H1 (cell line): ENCODE data around the gene AQP12A. TPM values are rescaled to one million over a fixed set of nuclear protein-coding genes. Genes with fewer than 3 reads are reported as not detected.

Experiments
- CTCF ChIA-PET: fragments of 300-600 bp; sonication (Branson Sonifier 250); formaldehyde crosslinking; loops from one replicate; lab custom pipeline; 2021; ENCODE audit not compliant: partially characterized antibody; lab: Charles Lee
- POLR2A ChIA-PET: fragments of 300-600 bp; sonication (Branson Sonifier 250); formaldehyde crosslinking; loops from one replicate; lab custom pipeline; 2021; ENCODE audit warnings: inconsistent platforms; ENCODE audit not compliant: partially characterized antibody; lab: Charles Lee
- DNase-seq, 2 experiments: peaks; one replicate each; pipeline versions ENCODE4 v3.0.0 to v3.0.0-alpha.2; 2010 to 2022; ENCODE audit warnings: low spot score in 2 of 2, low read depth in 1 of 2, mixed read lengths in 1 of 2
- FAIRE-seq: peaks from 2 replicates; lab custom pipeline; 2011; peaks lifted over from hg19 to GRCh38; lab: Jason Lieb, UNC
- H2AFZ ChIP-seq: 2 replicates; pipeline ENCODE4 v1.8.1; 2012; ENCODE audit warnings: low read length, inconsistent platforms
- H2AK5ac ChIP-seq: 2 replicates; pipeline ENCODE4 v1.6.1; 2013; ENCODE audit warnings: low read depth, low read length
- H2BK120ac ChIP-seq: replicated peaks from 2 replicates; pipeline ENCODE3; 2013; ENCODE audit warnings: low read depth, low read length, inconsistent platforms
- H2BK12ac ChIP-seq: 2 replicates; pipeline ENCODE4 v1.6.1; 2013; ENCODE audit warnings: low read depth, low read length
- H2BK15ac ChIP-seq: 2 replicates; pipeline ENCODE4 v1.6.1; 2013; ENCODE audit warnings: low read length
- H2BK20ac ChIP-seq: 2 replicates; pipeline ENCODE4 v1.6.1; 2013; ENCODE audit warnings: low read length
- H2BK5ac ChIP-seq: 2 replicates; pipeline ENCODE4 v1.6.1; 2013; ENCODE audit warnings: low read depth, low read length
- H3K14ac ChIP-seq: 2 replicates; pipeline ENCODE4 v1.6.1; 2013; ENCODE audit warnings: inconsistent platforms; ENCODE audit not compliant: insufficient read length
- H3K18ac ChIP-seq: 2 replicates; pipeline ENCODE4 v1.6.1; 2013; ENCODE audit warnings: low read length; ENCODE audit errors: extremely low read depth
- H3K23ac ChIP-seq: 2 replicates; pipeline ENCODE4 v1.6.1; 2013; ENCODE audit warnings: inconsistent platforms; ENCODE audit not compliant: insufficient read length
- H3K23me2 ChIP-seq: 2 replicates; pipeline ENCODE4 v1.6.1; 2013; ENCODE audit warnings: low read depth, low read length
- H3K27ac ChIP-seq: 2 replicates; pipeline ENCODE4 v1.6.1; 2011; ENCODE audit warnings: low read depth, low read length, inconsistent platforms
- H3K27me3 ChIP-seq, 4 experiments: replicated peaks in 1 of 4; 1 replicate in 1 of 4; 2 replicates in 3 of 4; pipeline versions ENCODE4 v1.6.1 to v1.8.1; 2011 to 2013; ENCODE audit warnings: low read length in 3 of 4, mild to moderate bottlenecking in 3 of 4, inconsistent platforms in 2 of 4, mixed read lengths in 2 of 4, moderate library complexity in 1 of 4; ENCODE audit not compliant: control insufficient read depth in 3 of 4, insufficient read depth in 3 of 4; ENCODE audit errors: extremely low read depth in 1 of 4
- H3K36me3 ChIP-seq, 4 experiments: 2 replicates each; pipeline versions ENCODE4 v1.6.1 to v1.8.1; 2011 to 2013; ENCODE audit warnings: mild to moderate bottlenecking in 4 of 4, low read length in 3 of 4, moderate library complexity in 2 of 4, control low read depth in 1 of 4, inconsistent platforms in 1 of 4; ENCODE audit not compliant: insufficient read depth in 4 of 4, control insufficient read depth in 2 of 4
- H3K4ac ChIP-seq: replicated peaks from 2 replicates; pipeline ENCODE3; 2013; ENCODE audit warnings: low read length, low read depth, mixed read lengths, inconsistent platforms; ENCODE audit not compliant: insufficient read length
- H3K4me1 ChIP-seq, 4 experiments: replicated peaks in 1 of 4; 1 replicate in 1 of 4; 2 replicates in 3 of 4; pipeline versions ENCODE4 v1.6.1 to v1.8.1; 2011 to 2013; ENCODE audit warnings: low read length in 3 of 4, inconsistent platforms in 2 of 4, mixed read lengths in 1 of 4; ENCODE audit not compliant: insufficient read depth in 4 of 4, control insufficient read depth in 3 of 4
- H3K4me2 ChIP-seq, 2 experiments: 2 replicates each; pipeline versions ENCODE4 v1.6.1 to v1.8.1; 2011 to 2013; ENCODE audit warnings: low read depth in 2 of 2, low read length in 2 of 2, control low read depth in 1 of 2, inconsistent platforms in 1 of 2, mild to moderate bottlenecking in 1 of 2; ENCODE audit not compliant: insufficient read depth in 1 of 2
- H3K4me3 ChIP-seq, 4 experiments: fragments of 200-600, 300-600 bp in 1 of 4; sonication (generic), shearing (Covaris generic), sonication (Bioruptor Twin) in 1 of 4; 2 replicates each; pipeline versions ENCODE4 v1.5.1 to v1.8.1; 2011 to 2016; ENCODE audit warnings: low read length in 4 of 4, low read depth in 3 of 4, control low read depth in 2 of 4, inconsistent platforms in 2 of 4, mild to moderate bottlenecking in 2 of 4, mixed read lengths in 1 of 4, moderate library complexity in 1 of 4; ENCODE audit not compliant: insufficient read depth in 2 of 4; ENCODE audit errors: extremely low read depth in 1 of 4
- H3K56ac ChIP-seq: replicated peaks from 2 replicates; pipeline ENCODE3; 2013; ENCODE audit warnings: low read depth, mild to moderate bottlenecking, mixed read lengths, low read length, inconsistent platforms; ENCODE audit not compliant: insufficient read length
- H3K79me1 ChIP-seq: 2 replicates; pipeline ENCODE4 v1.6.1; 2013; ENCODE audit warnings: low read depth, low read length, control low read depth
- H3K79me2 ChIP-seq, 2 experiments: 2 replicates each; pipeline versions ENCODE4 v1.6.1 to v1.8.1; 2012 to 2013; ENCODE audit warnings: low read length in 2 of 2, mild to moderate bottlenecking in 2 of 2, inconsistent platforms in 1 of 2; ENCODE audit not compliant: insufficient read depth in 2 of 2, control insufficient read depth in 1 of 2
- H3K9ac ChIP-seq, 4 experiments: replicated peaks in 1 of 4; 1 replicate in 1 of 4; 2 replicates in 3 of 4; pipeline versions ENCODE4 v1.6.1 to v1.8.1; 2011 to 2013; ENCODE audit warnings: low read depth in 3 of 4, low read length in 3 of 4, control low read depth in 2 of 4, mild to moderate bottlenecking in 2 of 4, moderate library complexity in 2 of 4, inconsistent platforms in 1 of 4; ENCODE audit errors: extremely low read depth in 1 of 4
- H3K9me3 ChIP-seq, 2 experiments: 2 replicates each; pipeline versions ENCODE4 v1.6.1 to v1.8.1; 2012 to 2013; ENCODE audit warnings: mild to moderate bottlenecking in 2 of 2, moderate library complexity in 2 of 2, control low read depth in 1 of 2, inconsistent platforms in 1 of 2, low read depth in 1 of 2, low read length in 1 of 2, mixed read lengths in 1 of 2; ENCODE audit not compliant: insufficient read depth in 2 of 2
- H4K20me1 ChIP-seq, 2 experiments: replicated peaks in 1 of 2; 2 replicates each; pipeline versions ENCODE3 to v1.8.1; 2011 to 2013; ENCODE audit warnings: inconsistent platforms in 2 of 2, low read length in 2 of 2, mild to moderate bottlenecking in 1 of 2; ENCODE audit not compliant: insufficient read depth in 2 of 2, control insufficient read depth in 1 of 2
- H4K5ac ChIP-seq: 2 replicates; pipeline ENCODE4 v1.6.1; 2013; ENCODE audit warnings: low read length, low read depth, mixed read lengths, inconsistent platforms; ENCODE audit not compliant: insufficient read length
- H4K8ac ChIP-seq: 2 replicates; pipeline ENCODE4 v1.8.0; 2013; ENCODE audit warnings: mild to moderate bottlenecking, moderate library complexity, low read length, inconsistent platforms; ENCODE audit not compliant: insufficient read depth; ENCODE audit errors: extremely low read depth
- H4K91ac ChIP-seq: replicated peaks from 2 replicates; pipeline ENCODE3; 2013; ENCODE audit warnings: low read length, mixed read lengths, inconsistent platforms; ENCODE audit not compliant: insufficient read length
- BRCA1 ChIP-seq: IDR thresholded peaks from 2 replicates; pipeline ENCODE4 v1.6.1; 2012; ENCODE audit warnings: low read depth, low read length, improper control_type of control experiment
- CBX5 ChIP-seq: fragments of 300-800, 300-1000 bp; sonication (generic); IDR thresholded peaks from 2 replicates; pipeline ENCODE4 v1.7.1; 2016; ENCODE audit warnings: antibody characterized with exemption, low read length, low read depth
- CREB1 ChIP-seq: IDR thresholded peaks from 2 replicates; pipeline ENCODE4 v1.6.1; 2012; ENCODE audit warnings: inconsistent platforms
- CTBP2 ChIP-seq: IDR thresholded peaks from 2 replicates; pipeline ENCODE4 v1.7.0; 2011; ENCODE audit warnings: borderline replicate concordance, mild to moderate bottlenecking, moderate library complexity, mixed read lengths, low read length; ENCODE audit not compliant: insufficient read depth, insufficient read length
- EGR1 ChIP-seq: IDR thresholded peaks from 2 replicates; pipeline ENCODE4 v1.6.1; 2011; ENCODE audit warnings: low read depth, low read length, borderline replicate concordance
- JUN ChIP-seq: IDR thresholded peaks from 2 replicates; pipeline ENCODE4 v1.6.1; 2011; ENCODE audit warnings: low read depth, mild to moderate bottlenecking, improper control_type of control experiment, low read length
- JUND ChIP-seq: IDR thresholded peaks from 2 replicates; pipeline ENCODE4 v1.6.1; 2011; ENCODE audit warnings: mild to moderate bottlenecking, improper control_type of control experiment, low read length
- NANOG ChIP-seq: IDR thresholded peaks from 2 replicates; pipeline ENCODE4 v1.6.1; 2011; ENCODE audit warnings: low read length, low read depth, mild to moderate bottlenecking, inconsistent platforms; ENCODE audit not compliant: insufficient read depth, poor library complexity, severe bottlenecking
- NRF1 ChIP-seq: IDR thresholded peaks from 2 replicates; pipeline ENCODE4 v1.6.1; 2011; ENCODE audit warnings: mild to moderate bottlenecking, low read depth, low read length, improper control_type of control experiment
- SIX5 ChIP-seq: IDR thresholded peaks from 2 replicates; pipeline ENCODE4 v1.6.1; 2011; ENCODE audit warnings: mild to moderate bottlenecking, low read depth, low read length
- SRF ChIP-seq: IDR thresholded peaks from 2 replicates; pipeline ENCODE4 v1.6.1; 2011; ENCODE audit warnings: mild to moderate bottlenecking, low read depth, low read length, moderate library complexity
- TAF1 ChIP-seq: IDR thresholded peaks from 2 replicates; pipeline ENCODE4 v1.6.1; 2011; ENCODE audit warnings: mild to moderate bottlenecking, low read depth, low read length
- TCF12 ChIP-seq: IDR thresholded peaks from 2 replicates; pipeline ENCODE4 v1.6.1; 2011; ENCODE audit warnings: low read depth, mild to moderate bottlenecking, low read length
- TEAD4 ChIP-seq: IDR thresholded peaks from 2 replicates; pipeline ENCODE4 v1.6.1; 2012; ENCODE audit warnings: low read depth, low read length, inconsistent platforms, mixed read lengths
- WGBS, 2 experiments: shearing (Covaris generic) in 1 of 2; methylation state at CpG; one replicate each; pipeline versions ENCODE4 v1.1.6 to v1.1.7; 2013 to 2015; ENCODE audit warnings: low lambda C conversion rate in 2 of 2, mixed read lengths in 2 of 2, inconsistent platforms in 1 of 2, low coverage in 1 of 2, missing lambda C conversion rate in 1 of 2; ENCODE audit not compliant: insufficient replicate concordance in 2 of 2, insufficient coverage in 1 of 2, insufficient read length in 1 of 2; ENCODE audit errors: extremely low coverage in 1 of 2, missing lambda C conversion rate in 1 of 2; 5-methylcytosine and 5-hydroxymethylcytosine counted together
- polyA plus RNA-seq, 7 experiments: library from polyadenylated mRNA; depleted of rRNA in 3 of 7; stranded (reverse) in 5 of 7; unstranded in 2 of 7; fragments of >200 nt in 5 of 7; fragments of 200-250 nt in 2 of 7; gene quantifications; 1 replicate in 5 of 7; 2 replicates in 1 of 7; 4 replicates in 1 of 7; pipeline versions ENCODE4 v1.2.1 to v1.2.3, GENCODE V29; 2011 to 2013; ENCODE audit warnings: missing spikeins in 2 of 7, mixed read lengths in 2 of 7
- total RNA-seq: library from RNA; stranded (reverse); fragmentation: NEBNext Ultra II Directional; extraction: Animal tissue kit (Norgen Biotek cat#: 25700); gene quantifications from 2 replicates; pipeline ENCODE4 v1.2.1, GENCODE V29; 2021

AQP12A gene
- total and polyA plus RNA-seq, 2 of the 8 experiments (the other 6 are each of a cell fraction or from before 2014, with no cell fraction given): not detected

DNA sequence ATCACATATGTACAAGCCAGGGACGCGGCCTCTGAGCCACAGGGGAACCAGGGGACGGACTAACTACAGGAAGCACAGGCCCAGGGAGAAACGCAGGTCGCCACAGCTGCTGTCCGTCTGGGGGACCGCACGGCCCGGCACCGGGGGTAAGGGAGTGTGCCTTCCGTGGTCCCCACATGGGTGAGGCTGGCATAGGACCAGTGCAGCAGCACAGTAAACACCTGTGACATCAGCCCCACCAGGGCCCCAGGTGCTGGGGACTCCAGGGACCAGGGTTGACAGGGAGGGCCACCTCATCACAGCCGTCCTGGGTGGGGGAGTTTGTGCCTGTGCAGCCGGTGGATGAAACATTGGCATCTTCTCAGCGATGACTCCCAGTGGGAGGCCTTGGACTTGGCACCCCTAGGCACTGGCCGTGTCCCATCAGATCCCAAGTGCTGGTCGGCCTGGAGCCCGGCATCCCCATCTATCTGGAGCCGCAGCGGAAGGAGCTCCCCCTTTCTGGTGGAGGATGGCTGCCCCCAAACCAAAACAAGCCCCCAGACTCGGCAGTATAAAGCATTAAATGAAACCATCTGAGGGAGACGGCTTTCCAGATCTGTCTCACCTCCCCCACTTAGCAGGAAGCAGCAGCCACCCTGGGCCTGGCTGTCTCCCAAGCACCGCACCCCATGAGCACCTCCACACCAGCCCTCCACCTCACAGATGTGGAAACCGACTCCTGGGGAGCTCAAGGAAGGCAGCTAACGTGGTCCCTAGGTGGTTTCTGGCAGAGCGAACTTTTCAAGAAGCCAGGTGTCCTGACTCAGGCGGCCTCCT is 22.5 kb downstream of the AQP12A start:
- Histone ChIP-seq H4K8ac (peak overlapping the region; percentile 14; the same call in 1 of the 2 replicates), H3K4me1 (no peaks in the 10 kb centered on the region; a peak in 1 of 7 replicates), H3K9ac (no peak overlapping the region), H2BK20ac (no peak overlapping the region), H3K79me2 (no peaks in the 10 kb centered on the region), H2AK5ac (no peak overlapping the region), H3K36me3 (peaks cover 8 to 33% (median 17%) of the 10 kb centered on the region in 4 experiments), H4K91ac (no peak overlapping the region), H3K9me3 (no peaks in the 10 kb centered on the region), H4K20me1 (peaks cover 9 to 15% of the 10 kb centered on the region in 2 experiments), H2BK120ac (no peak overlapping the region), H3K4me2 (no peak overlapping the region), H3K14ac (no peak overlapping the region), H2AFZ (no peak overlapping the region), H3K4me3 (no peak overlapping the region), H2BK15ac (no peak overlapping the region), H3K27me3 (no peaks in the 10 kb centered on the region), H3K23ac (no peak overlapping the region), H3K56ac (no peak overlapping the region), H3K23me2 (no peaks in the 10 kb centered on the region), H2BK12ac (no peak overlapping the region), H3K18ac (no peak overlapping the region), H3K79me1 (no peaks in the 10 kb centered on the region), H3K4ac (no peak overlapping the region), H3K27ac (no peak overlapping the region), H2BK5ac (no peak overlapping the region), H4K5ac (no peak overlapping the region)
- FAIRE-seq: no peak
- DNase-seq: no peak
- ChIA-PET POLR2A (interaction anchor here (1.3 to 3.4 kb wide), 10 partner anchors 11 to 94 kb away, joined by 3 to 19 read pairs (median 6); no protein-coding TSS in a partner anchor), CTCF (interaction anchor here (0.9 to 1.7 kb wide), 4 partner anchors 10 to 238 kb away, joined by 3 to 7 read pairs (median 3); no protein-coding TSS in a partner anchor)
- WGBS, 2 experiments: 92% methylated on average over 24 of the region's 26 CpGs; no CpG with 5 or more reads in 1 of the 2 experiments
- no peak for TF ChIP-seq TAF1
- no peak for TF ChIP-seq TEAD4
- no peak for TF ChIP-seq EGR1
- TF ChIP-seq JUND: no peak
- TF ChIP-seq CTBP2: no peak
- TF ChIP-seq TCF12: no peak
- TF ChIP-seq JUN: no peak
- TF ChIP-seq NRF1: no peak
- no peak for TF ChIP-seq CREB1
- no peak for TF ChIP-seq SIX5
- TF ChIP-seq BRCA1: no peak
- TF ChIP-seq NANOG: no peak
- no peak for TF ChIP-seq SRF
- TF ChIP-seq CBX5: no peak
